ENCODE results near the gene BCL6B. TPM values are rescaled to one million over a fixed set of nuclear protein-coding genes. Genes with fewer than 3 reads are reported as not detected.

BCL6B gene
- total and polyA plus RNA-seq, 10 of the 15 experiments (the other 5 are each of a cell fraction or from before 2014, with no cell fraction given), result 0.06 to 0.85 (median 0.11) TPM; not detected in 1

- peak; percentile 97 for TF ChIP-seq USF2 (IDR thresholded peaks at IDR 0.05; ENCODE audit: borderline replicate concordance, low read depth, low read length)
- no peak for TF ChIP-seq ESRRA (IDR thresholded peaks at IDR 0.05; ENCODE audit: low read length)
- TF ChIP-seq FOXM1 (IDR thresholded peaks at IDR 0.05; ENCODE audit: low read depth, low read length), result no peak
- TF ChIP-seq CUX1 (IDR thresholded peaks at IDR 0.05; ENCODE audit: insufficient replicate concordance, low read depth, low read length), result no peak
- TF ChIP-seq ZBED1 (IDR thresholded peaks at IDR 0.05; ENCODE audit: borderline replicate concordance), result 0 out of 2 replicates have a peak, but pooled peaks have one; percentile 43
- TF ChIP-seq YY1 (IDR thresholded peaks at IDR 0.05; ENCODE audit: low read depth, low read length), result no peak; the same call in 1 of the 2 replicates
- peak; percentile 95 for TF ChIP-seq POLR2A (IDR thresholded peaks at IDR 0.05; ENCODE audit: low read depth, low read length)
- TF ChIP-seq ZZZ3 (IDR thresholded peaks at IDR 0.05; ENCODE audit: control insufficient read depth, insufficient read length, low read depth), result no peak
- TF ChIP-seq SUZ12 (IDR thresholded peaks at IDR 0.05; ENCODE audit: unreplicated experiment), result no peak
- TF ChIP-seq ELK1 (IDR thresholded peaks at IDR 0.05; ENCODE audit: low read depth, low read length), result no peak
- TF ChIP-seq LARP7 (IDR thresholded peaks at IDR 0.05), result peak; percentile 37
- TF ChIP-seq NKRF (conservative IDR thresholded peaks at IDR 0.05), result peak; percentile 44; the same call in 1 of the 2 replicates
- TF ChIP-seq ATF2 (IDR thresholded peaks at IDR 0.05; ENCODE audit: low read length), result no peak
- no peak; the same call in 1 of the 2 replicates for TF ChIP-seq E2F4 (IDR thresholded peaks at IDR 0.05; ENCODE audit: low read depth, low read length)
- no peak for TF ChIP-seq CBX3 (IDR thresholded peaks at IDR 0.05; ENCODE audit: borderline replicate concordance, low read depth)
- TF ChIP-seq WRNIP1 (IDR thresholded peaks at IDR 0.05; ENCODE audit: borderline replicate concordance, low read depth, low read length), result no peak; the same call in 1 of the 2 replicates
- no peak for TF ChIP-seq SREBF1 (IDR thresholded peaks at IDR 0.05; ENCODE audit: low read length)
- no peak for TF ChIP-seq TCF7 (IDR thresholded peaks at IDR 0.05; ENCODE audit: borderline replicate concordance)
These were observed 12.9 kb downstream of the BCL6B start, which contains the start of gene SLC16A13 (continued) for GRCh38 chr17:7035591-7036368.

Measured in GM12878 (cell line).